Activated T-helper 1 cell treated with Interleukin-2 at 50 U/mL for 16 hours (primary cell): ENCODE measurements around the gene CCT8L2.
"Not testable (repeated sequence)": the region's sequence is repeated elsewhere in the genome, so short reads cannot be mapped to it uniquely, and the experiment has no call there.

ENCODE experiments used
- DNase-seq: peaks from one replicate; pipeline ENCODE4 v3.0.0-alpha.2; 2020; ENCODE audit warnings: low read depth

Gene CCT8L2

GRCh38 chr22:16558376-16558945 lies 34.1 kb downstream of the CCT8L2 start:
- not testable (repeated sequence) for DNase-seq

GRCh38 chr22:16557511-16557910 lies 35.1 kb downstream of the CCT8L2 start:
- DNase-seq: not testable (repeated sequence)

- DNase-seq: not testable (repeated sequence)
These were observed 37.3 kb downstream of the CCT8L2 start for GRCh38 chr22:16555077-16555994.

GRCh38 chr22:16543310-16543709 lies 49.3 kb downstream of the CCT8L2 start:
- DNase-seq: not testable (repeated sequence)
